Left hindlimb (tissue), 1 donor: ENCODE results near the gene ITPRIPL1.
"Not testable (repeated sequence)": the region's sequence is repeated elsewhere in the genome, so short reads cannot be mapped to it uniquely, and the experiment has no call there.

Experiments
- DNase-seq: peaks from one replicate; pipeline ENCODE4 v3.0.0-alpha.2; 2018

The ITPRIPL1 gene, protein sequence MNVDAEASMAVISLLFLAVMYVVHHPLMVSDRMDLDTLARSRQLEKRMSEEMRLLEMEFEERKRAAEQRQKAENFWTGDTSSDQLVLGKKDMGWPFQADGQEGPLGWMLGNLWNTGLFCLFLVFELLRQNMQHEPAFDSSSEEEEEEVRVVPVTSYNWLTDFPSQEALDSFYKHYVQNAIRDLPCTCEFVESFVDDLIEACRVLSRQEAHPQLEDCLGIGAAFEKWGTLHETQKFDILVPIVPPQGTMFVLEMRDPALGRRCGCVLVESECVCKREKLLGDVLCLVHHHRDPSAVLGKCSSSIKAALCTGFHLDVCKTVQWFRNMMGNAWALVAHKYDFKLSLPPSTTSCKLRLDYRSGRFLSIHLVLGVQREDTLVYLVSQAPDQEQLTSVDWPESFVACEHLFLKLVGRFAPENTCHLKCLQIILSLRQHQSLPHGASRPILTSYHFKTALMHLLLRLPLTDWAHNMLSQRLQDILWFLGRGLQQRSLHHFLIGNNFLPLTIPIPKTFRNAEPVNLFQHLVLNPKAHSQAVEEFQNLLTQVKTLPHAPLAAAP

GRCh38 chr2:96325041-96325883, at the start of gene ITPRIPL1:
TSS of gene ITPRIPL1 (plus strand) at chr2:96325317. CDS start at chr2:96325840, 523 bp downstream.
- peak; percentile 57 for DNase-seq

GRCh38 chr2:96276787-96277499, 48.2 kb upstream of the ITPRIPL1 start:
- DNase-seq = no peak

- no peak for DNase-seq
Measured at GRCh38 chr2:96287273-96287856, 37.8 kb upstream of the ITPRIPL1 start.

GRCh38 chr2:96291751-96292150, 33.4 kb upstream of the ITPRIPL1 start:
- no peak for DNase-seq

GRCh38 chr2:96294271-96294670, 30.8 kb upstream of the ITPRIPL1 start:
- DNase-seq = not testable (repeated sequence)

DNA sequence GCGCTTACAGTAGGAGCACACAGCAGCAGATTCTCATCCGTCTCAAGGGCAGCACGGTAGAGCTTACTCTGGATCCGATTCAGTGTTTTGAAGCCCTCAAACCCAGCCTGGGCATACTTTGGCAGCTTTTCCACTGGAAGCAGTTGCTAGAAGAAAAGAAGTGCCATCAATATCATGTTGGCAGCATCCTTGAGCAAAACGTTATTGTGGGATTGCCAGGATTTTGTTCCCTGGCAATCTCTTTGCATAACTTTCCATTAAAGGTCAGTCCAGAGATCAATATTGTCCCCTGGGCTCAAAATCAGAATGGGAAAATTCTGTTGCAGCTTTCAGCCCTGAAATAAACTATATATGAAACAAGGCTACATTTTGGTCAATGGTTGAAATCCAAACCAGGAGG, 28.2 kb upstream of the ITPRIPL1 start:
- DNase-seq = no peak

DNA sequence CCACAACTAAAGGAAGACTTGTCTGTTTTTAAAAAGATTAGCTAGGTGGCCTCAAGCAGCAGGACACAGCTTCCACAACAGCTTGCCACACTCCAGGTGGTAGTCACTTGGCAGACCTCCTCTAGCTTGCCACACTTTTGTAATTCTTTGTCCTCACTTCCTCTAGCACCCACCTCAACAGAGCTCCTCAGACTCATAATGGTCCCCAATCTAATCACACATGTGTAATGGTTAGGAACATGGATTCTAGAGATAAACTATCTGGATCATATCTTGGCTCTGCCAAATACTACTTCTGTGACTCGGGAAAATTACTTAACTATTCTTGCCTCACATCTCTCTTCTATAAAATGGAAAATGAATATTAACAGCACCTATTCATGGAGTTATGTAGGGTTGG, 23.3 kb upstream of the ITPRIPL1 start:
- no peak for DNase-seq

DNA sequence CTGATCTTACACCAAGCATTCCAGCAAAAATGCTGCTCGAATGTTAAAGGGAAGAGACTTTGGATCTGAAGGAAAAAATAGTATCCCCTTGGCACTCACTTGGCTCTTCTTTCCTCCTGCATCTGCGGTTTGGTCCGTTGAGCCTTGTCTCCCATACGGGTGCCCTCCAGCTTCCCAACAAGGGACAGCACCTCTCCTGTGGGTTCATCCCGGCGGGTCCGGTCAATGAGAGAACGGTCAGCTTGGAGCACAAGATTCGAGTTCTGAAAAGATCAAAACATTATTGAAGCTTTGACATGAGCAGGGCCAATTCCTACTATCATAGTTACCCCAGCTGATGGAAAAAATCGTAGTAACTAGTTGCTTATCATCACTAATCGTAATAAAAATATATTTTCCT, 20.5 kb upstream of the ITPRIPL1 start:
- DNase-seq = no peak

GRCh38 chr2:96305091-96305978, 19.8 kb upstream of the ITPRIPL1 start, which contains the start of gene SNRNP200:
TSS of gene SNRNP200 (minus strand) at chr2:96305546. CDS start at chr2:96305437, 109 bp downstream.
- DNase-seq = peak; percentile 91

GRCh38 chr2:96305979-96306308, 19.2 kb upstream of the ITPRIPL1 start:
- DNase-seq = no peak

DNA sequence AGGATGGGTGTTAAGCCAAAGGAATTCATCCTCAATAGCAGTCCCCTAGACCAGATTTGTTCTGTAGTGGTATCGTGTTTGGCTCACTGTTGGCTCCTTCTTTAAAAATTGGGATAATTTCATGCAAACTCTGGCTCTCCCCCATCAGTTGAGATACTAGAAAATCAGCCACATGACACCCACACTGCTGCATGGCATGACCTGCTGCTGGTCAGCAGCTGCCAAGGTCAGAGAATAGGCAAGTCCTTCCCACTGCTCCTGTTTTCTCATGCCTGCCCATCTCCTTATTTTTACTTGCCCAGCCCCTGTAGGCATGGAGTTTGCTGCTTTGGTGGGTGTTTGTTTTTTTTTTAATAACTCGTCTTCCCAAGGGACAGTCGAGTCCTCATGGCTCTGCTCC, 18.7 kb upstream of the ITPRIPL1 start:
- no peak for DNase-seq

DNA sequence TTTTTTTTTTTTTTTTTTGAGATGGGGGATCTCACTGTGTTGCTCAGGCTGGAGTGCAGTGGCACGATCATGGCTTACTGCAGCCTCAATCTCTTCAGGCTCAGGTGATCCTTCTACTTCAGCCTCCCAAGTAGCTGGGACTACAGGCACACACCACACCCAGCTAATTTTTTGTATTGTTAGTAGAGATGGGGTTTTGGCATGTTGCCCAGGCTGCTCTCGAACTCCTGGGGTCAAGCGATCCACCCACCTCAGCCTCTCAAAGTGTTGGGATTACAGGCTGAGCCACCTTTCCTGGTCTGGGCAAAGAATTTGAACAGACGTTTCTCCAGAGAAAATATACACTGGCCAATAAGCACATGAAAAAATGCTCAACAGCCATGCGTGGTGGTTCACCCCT, 16.9 kb upstream of the ITPRIPL1 start:
- no peak for DNase-seq

DNA sequence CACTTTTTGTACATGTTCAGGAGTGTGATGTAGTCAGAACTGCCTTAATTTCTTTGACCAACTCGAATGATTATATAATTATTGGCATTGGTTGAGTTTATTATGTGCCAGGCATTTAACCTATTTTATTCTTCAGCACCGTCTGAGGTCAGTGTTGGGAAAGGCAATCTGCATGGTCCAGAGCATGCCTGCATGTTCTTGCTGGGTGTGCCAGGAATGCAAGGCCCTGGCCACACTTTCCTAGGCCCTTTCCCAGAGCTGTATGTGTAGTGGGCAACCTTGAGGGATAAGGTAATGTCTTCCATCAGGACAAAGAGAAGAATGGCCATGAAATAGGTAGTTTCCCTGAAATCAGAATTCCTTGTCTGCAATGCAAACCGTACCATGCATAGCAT, 10.1 kb upstream of the ITPRIPL1 start:
- no peak for DNase-seq

GRCh38 chr2:96315400-96316071, 9.6 kb upstream of the ITPRIPL1 start:
- peak; percentile 47 for DNase-seq

DNA sequence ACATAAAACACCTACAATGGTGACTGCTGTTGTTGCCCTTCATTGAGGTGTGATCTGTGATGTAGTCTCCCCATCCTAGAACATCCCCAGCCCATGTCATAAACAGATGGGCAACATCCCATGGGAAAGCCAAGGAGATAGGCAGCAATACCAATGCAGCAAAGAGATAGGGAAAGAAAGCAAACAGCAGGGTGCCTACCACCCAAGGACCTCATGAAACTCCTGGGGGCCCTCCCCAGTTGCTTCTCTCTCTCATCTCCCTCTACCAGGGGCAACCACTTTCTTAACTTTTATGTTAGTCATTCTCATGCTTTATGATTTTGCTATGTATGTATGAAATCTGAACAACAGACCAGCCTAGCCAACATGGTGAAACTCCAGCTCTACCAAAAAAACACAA, 8.1 kb upstream of the ITPRIPL1 start:
- no peak for DNase-seq

- no peak for DNase-seq
Measured at GRCh38 chr2:96317584-96317997, 7.5 kb upstream of the ITPRIPL1 start.

DNA sequence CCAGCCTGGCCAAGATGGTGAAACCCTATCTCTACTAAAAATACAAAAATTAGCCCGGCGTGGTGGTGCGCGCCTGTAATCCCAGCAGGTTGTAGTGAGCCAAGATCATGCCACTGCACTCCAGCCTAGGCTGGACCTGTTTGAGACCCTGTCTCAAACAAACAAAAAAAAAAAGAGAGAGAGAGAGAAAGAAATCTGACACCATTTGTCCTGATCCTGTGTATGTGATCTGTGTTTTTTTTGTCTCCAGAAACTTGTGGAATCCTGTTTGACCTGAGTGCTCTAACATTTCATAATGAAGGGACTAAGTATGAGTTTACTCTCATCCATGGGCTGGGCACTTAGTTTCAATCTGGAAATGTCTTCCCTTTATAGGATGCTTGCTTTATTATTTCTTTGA, 6.4 kb upstream of the ITPRIPL1 start:
- DNase-seq = no peak

- no peak for DNase-seq
Measured at GRCh38 chr2:96319396-96319795, 5.7 kb upstream of the ITPRIPL1 start.

GRCh38 chr2:96320326-96320725, 4.8 kb upstream of the ITPRIPL1 start:
- DNase-seq = no peak

DNA sequence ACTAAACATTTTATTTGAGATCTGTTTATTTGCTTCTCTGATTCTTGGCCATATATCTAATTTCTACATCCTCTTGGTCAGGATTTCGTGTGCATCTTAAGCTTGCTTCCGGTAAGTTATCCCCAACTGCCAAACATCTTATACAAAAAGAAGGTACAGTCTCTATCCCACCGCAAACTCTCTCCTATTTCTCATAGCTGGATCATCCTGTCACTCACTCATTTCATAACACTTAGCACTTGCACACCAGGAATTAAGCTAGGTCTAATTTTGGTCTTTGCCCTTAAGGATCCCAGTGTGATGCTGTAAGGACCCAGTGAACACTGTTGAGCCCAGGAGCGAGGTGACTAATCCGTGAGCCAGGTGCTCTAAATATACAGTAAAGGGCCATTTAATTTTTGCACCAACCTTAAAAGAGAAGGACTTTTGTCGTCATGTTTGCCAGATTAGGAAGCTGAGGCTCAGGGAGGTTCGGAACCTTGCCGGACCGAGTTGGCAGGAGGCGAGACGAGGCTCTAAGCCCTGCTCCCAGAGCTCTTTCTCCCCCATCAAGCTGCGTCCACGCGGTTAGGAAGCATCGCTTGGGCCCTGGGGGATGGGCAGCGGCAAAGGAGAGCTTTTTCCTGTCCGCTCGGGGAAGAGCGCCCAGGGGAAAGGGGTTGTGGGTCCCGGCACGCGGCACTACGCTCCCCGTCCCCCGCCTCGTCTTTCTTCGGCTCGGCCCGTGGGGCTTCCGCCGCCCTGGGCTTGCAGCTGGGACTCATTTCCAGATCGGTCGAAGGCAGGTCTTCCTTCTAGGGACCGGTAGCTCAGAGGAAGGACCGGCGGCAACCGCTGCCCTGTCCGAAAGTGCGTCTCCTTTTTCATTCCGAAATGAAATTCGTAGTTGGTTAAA, 4.1 kb upstream of the ITPRIPL1 start:
- DNase-seq = peak; percentile 42
